Nephron (organoid): ENCODE results near the gene ITPRID1.

Experiments used
- H3K27ac Mint-ChIP-seq, 3 experiments: 2 replicates each; pipeline ENCODE4 v1.8.0; 2020; ENCODE audit warnings: mixed read lengths in 3 of 3, mild to moderate bottlenecking in 2 of 3, moderate library complexity in 1 of 3
- H3K27me3 Mint-ChIP-seq: 2 replicates; pipeline ENCODE4 v1.8.0; 2021; ENCODE audit warnings: low read depth, mild to moderate bottlenecking, moderate library complexity, mixed read lengths
- H3K36me3 Mint-ChIP-seq: 2 replicates; pipeline ENCODE4 v1.8.0; 2020; ENCODE audit warnings: low read depth, mixed read lengths
- H3K4me1 Mint-ChIP-seq: 2 replicates; pipeline ENCODE4 v1.8.0; 2020; ENCODE audit warnings: mixed read lengths
- H3K4me3 Mint-ChIP-seq, 3 experiments: 2 replicates each; pipeline ENCODE4 v1.8.0; 2020; ENCODE audit warnings: mild to moderate bottlenecking in 3 of 3, mixed read lengths in 3 of 3, moderate library complexity in 2 of 3
- H3K9me3 Mint-ChIP-seq: 2 replicates; pipeline ENCODE4 v1.8.0; 2020; ENCODE audit warnings: mixed read lengths
- CTCF ChIP-seq, 3 experiments: fragments of 200-600 bp; sonication (generic); IDR thresholded peaks; one replicate each; pipeline ENCODE4 v1.5.0; 2021; ENCODE audit warnings: antibody characterized with exemption in 3 of 3; ENCODE audit not compliant: unreplicated experiment in 3 of 3

ITPRID1 gene

GRCh38 chr7:31497516-31497915, 16.4 kb upstream of the ITPRID1 start:
- TF ChIP-seq CTCF (IDR thresholded peaks at IDR 0.05; ENCODE audit: unreplicated experiment in 3 of 3) = no peak
- no peak overlapping the region for H3K27ac Mint-ChIP-seq
- H3K9me3 Mint-ChIP-seq = no peaks in the 10 kb centered on the region
- peaks cover 15% of the 10 kb centered on the region for H3K4me1 Mint-ChIP-seq
- H3K4me3 Mint-ChIP-seq = no peak overlapping the region
- H3K36me3 Mint-ChIP-seq = no peaks in the 10 kb centered on the region
- H3K27me3 Mint-ChIP-seq = peaks cover 10% of the 10 kb centered on the region

GRCh38 chr7:31500656-31501055, 13.2 kb upstream of the ITPRID1 start:
- H3K4me1 Mint-ChIP-seq = peaks cover 6% of the 10 kb centered on the region
- H3K36me3 Mint-ChIP-seq = no peaks in the 10 kb centered on the region
- no peaks in the 10 kb centered on the region for H3K9me3 Mint-ChIP-seq
- H3K27ac Mint-ChIP-seq = no peak overlapping the region
- H3K4me3 Mint-ChIP-seq = no peak overlapping the region
- no peak for TF ChIP-seq CTCF (IDR thresholded peaks at IDR 0.05; ENCODE audit: unreplicated experiment in 3 of 3)
- peaks cover 10% of the 10 kb centered on the region for H3K27me3 Mint-ChIP-seq

GRCh38 chr7:31508823-31509222, 5.1 kb upstream of the ITPRID1 start:
- Mint-ChIP-seq H3K4me3 (no peak overlapping the region), H3K27ac (no peak overlapping the region), H3K9me3 (peaks cover 15% of the 10 kb centered on the region), H3K27me3 (peaks cover 4% of the 10 kb centered on the region), H3K4me1 (no peaks in the 10 kb centered on the region), H3K36me3 (no peaks in the 10 kb centered on the region)
- no peak for TF ChIP-seq CTCF (IDR thresholded peaks at IDR 0.05; ENCODE audit: unreplicated experiment in 3 of 3)

- Mint-ChIP-seq H3K4me3 (no peak overlapping the region), H3K36me3 (no peaks in the 10 kb centered on the region), H3K9me3 (peaks cover 15% of the 10 kb centered on the region), H3K27me3 (peaks cover 4% of the 10 kb centered on the region), H3K27ac (no peak overlapping the region), H3K4me1 (no peaks in the 10 kb centered on the region)
- no peak for TF ChIP-seq CTCF (IDR thresholded peaks at IDR 0.05; ENCODE audit: unreplicated experiment in 3 of 3)
Measured at GRCh38 chr7:31512166-31512565, 1.7 kb upstream of the ITPRID1 start.

- no peak for TF ChIP-seq CTCF (IDR thresholded peaks at IDR 0.05; ENCODE audit: unreplicated experiment in 3 of 3)
- Mint-ChIP-seq H3K27me3 (no peaks in the 10 kb centered on the region), H3K4me3 (no peak overlapping the region), H3K27ac (no peak overlapping the region), H3K4me1 (no peaks in the 10 kb centered on the region), H3K36me3 (no peaks in the 10 kb centered on the region), H3K9me3 (peaks cover 3% of the 10 kb centered on the region)
Measured at GRCh38 chr7:31516680-31517502, 3.0 kb downstream of the ITPRID1 start.

- H3K27ac Mint-ChIP-seq = no peak overlapping the region
- TF ChIP-seq CTCF (IDR thresholded peaks at IDR 0.05; ENCODE audit: unreplicated experiment in 3 of 3) = no peak
- no peak overlapping the region for H3K4me3 Mint-ChIP-seq
Measured at GRCh38 chr7:31517513-31517912, 3.6 kb downstream of the ITPRID1 start.

More at GRCh38 chr7:31517513-31517912, 3.6 kb downstream of the ITPRID1 start:
- Mint-ChIP-seq H3K27me3 (no peaks in the 10 kb centered on the region), H3K9me3 (peaks cover 3% of the 10 kb centered on the region), H3K4me1 (no peaks in the 10 kb centered on the region), H3K36me3 (no peaks in the 10 kb centered on the region)
